Activated T-helper 1 cell treated with Interleukin-2 at 50 U/mL for 16 hours (primary cell): Measurements from ENCODE around the gene PRODH.
A peak's percentile ranks its signal among the peaks of the same experiment; 100 is the strongest.
"Not testable (repeated sequence)": the region's sequence is repeated elsewhere in the genome, so short reads cannot be mapped to it uniquely, and the experiment has no call there.

Experiments
- DNase-seq: peaks from one replicate; pipeline ENCODE4 v3.0.0-alpha.2; 2020; ENCODE audit warnings: low read depth

Gene PRODH

GRCh38 chr22:18967391-18968010 is 31.4 kb upstream of the PRODH start:
- not testable (repeated sequence) for DNase-seq

- DNase-seq = no peak
Observed at GRCh38 chr22:18966748-18967147, 30.7 kb upstream of the PRODH start.

GRCh38 chr22:18965526-18966421 is 29.7 kb upstream of the PRODH start:
- DNase-seq = no peak

GRCh38 chr22:18964501-18965265 is 28.6 kb upstream of the PRODH start:
- DNase-seq = not testable (repeated sequence)

- DNase-seq = not testable (repeated sequence)
Observed at GRCh38 chr22:18964051-18964450, 28.0 kb upstream of the PRODH start.

GRCh38 chr22:18962308-18962635 is 26.2 kb upstream of the PRODH start:
- no peak for DNase-seq

- DNase-seq = not testable (repeated sequence)
Observed at GRCh38 chr22:18961632-18962307, 25.7 kb upstream of the PRODH start.

GRCh38 chr22:18961201-18961600 is 25.1 kb upstream of the PRODH start:
- DNase-seq = not testable (repeated sequence)

GRCh38 chr22:18960166-18960820 is 24.2 kb upstream of the PRODH start:
- not testable (repeated sequence) for DNase-seq

GRCh38 chr22:18959741-18960140 is 23.6 kb upstream of the PRODH start:
- not testable (repeated sequence) for DNase-seq

- DNase-seq = not testable (repeated sequence)
Observed at GRCh38 chr22:18959266-18959665, 23.2 kb upstream of the PRODH start.

- DNase-seq = not testable (repeated sequence)
Observed at GRCh38 chr22:18958738-18959137, 22.6 kb upstream of the PRODH start.

GRCh38 chr22:18958321-18958705 is 22.2 kb upstream of the PRODH start:
- not testable (repeated sequence) for DNase-seq

GRCh38 chr22:18957621-18958320 is 21.7 kb upstream of the PRODH start:
- DNase-seq = not testable (repeated sequence)

GRCh38 chr22:18956956-18957355 is 20.9 kb upstream of the PRODH start:
- DNase-seq = not testable (repeated sequence)

- not testable (repeated sequence) for DNase-seq
Observed at GRCh38 chr22:18956121-18956895, 20.2 kb upstream of the PRODH start.

GRCh38 chr22:18955696-18956095 is 19.6 kb upstream of the PRODH start:
- DNase-seq = no peak

- DNase-seq = no peak
Observed at GRCh38 chr22:18954990-18955571, 19.0 kb upstream of the PRODH start.

- DNase-seq = peak; percentile 41
Observed at GRCh38 chr22:18954303-18954989, 18.4 kb upstream of the PRODH start.
